Kasumi-1 (cell line): ENCODE measurements around the gene ADPRS.

Experiments used
- DNase-seq, 2 experiments: peaks; one replicate each; lab custom pipeline; 2025; lab: John Stamatoyannopoulos, UW

The ADPRS gene

GRCh38 chr1:36133484-36133883 lies 44.8 kb downstream of the ADPRS start:
- no peak for DNase-seq

GRCh38 chr1:36134031-36134430 lies 45.3 kb downstream of the ADPRS start:
- DNase-seq, result no peak

- peak; percentile 8 to 51 for DNase-seq
Observed at GRCh38 chr1:36134505-36135329, 46.0 kb downstream of the ADPRS start.

- DNase-seq, result no peak
Observed at GRCh38 chr1:36135330-36135667, 46.6 kb downstream of the ADPRS start.

- DNase-seq, result no peak
Observed at GRCh38 chr1:36135796-36136195, 47.1 kb downstream of the ADPRS start.

- no peak for DNase-seq
Observed at GRCh38 chr1:36136535-36136934, 47.8 kb downstream of the ADPRS start.

- DNase-seq, result no peak
Observed at GRCh38 chr1:36137226-36137625, 48.5 kb downstream of the ADPRS start.

GRCh38 chr1:36137776-36138175 lies 49.1 kb downstream of the ADPRS start:
- no peak for DNase-seq

- no peak for DNase-seq
Observed at GRCh38 chr1:36139521-36139920, 50.8 kb downstream of the ADPRS start.

- DNase-seq, result peak; percentile 15 to 33
Observed at GRCh38 chr1:36142121-36142520, 53.4 kb downstream of the ADPRS start.

- no peak for DNase-seq
Observed at GRCh38 chr1:36143424-36143823, 54.7 kb downstream of the ADPRS start.
